Body of pancreas (tissue), 4 donors: ENCODE data around the gene EFCAB11. TPM values are rescaled to one million over a fixed set of nuclear protein-coding genes. Genes with fewer than 3 reads are reported as not detected.

ENCODE experiments used
- ATAC-seq: fragments of 150-250 bp; one replicate; pipeline ENCODE4 v1.9.1; 2016
- DNase-seq, 4 donors: peaks; one replicate each; pipeline ENCODE4 v3.0.0-alpha.2; 2019
- H3K27ac ChIP-seq, 4 donors: fragments of 200-600 bp; sonication (generic); 1 replicate in 3 of 4; 2 replicates in 1 of 4; pipeline versions ENCODE4 v1.5.1 to v1.6.1; 2016 to 2019; ENCODE audit warnings: mild to moderate bottlenecking in 1 of 4, mixed read lengths in 1 of 4, moderate library complexity in 1 of 4
- H3K27me3 ChIP-seq, 2 donors: fragments of 200-600 bp; sonication (generic); one replicate each; pipeline ENCODE4 v1.6.0; 2016; ENCODE audit warnings: mild to moderate bottlenecking in 1 of 2
- H3K36me3 ChIP-seq, 2 donors: fragments of 200-600 bp; sonication (generic); replicated peaks in 1 of 2; 2 replicates each; pipeline ENCODE4 v1.5.1; 2016; ENCODE audit warnings: low read depth in 2 of 2; ENCODE audit not compliant: insufficient read depth in 1 of 2
- H3K4me1 ChIP-seq: fragments of 200-600 bp; sonication (generic); one replicate; pipeline ENCODE4 v1.6.0; 2016
- H3K4me3 ChIP-seq, 2 donors: fragments of 200-600 bp; sonication (generic); 1 replicate in 1 of 2; 2 replicates in 1 of 2; pipeline ENCODE4 v1.5.1; 2016 to 2019
- H3K9me3 ChIP-seq, 3 donors: fragments of 200-600 bp; sonication (generic); 1 replicate in 2 of 3; 2 replicates in 1 of 3; pipeline ENCODE4 v1.5.1; 2016
- POLR2A ChIP-seq, 3 donors: fragments of 450-650 bp; IDR thresholded peaks; one replicate each; pipeline ENCODE4 v1.6.1; 2016; ENCODE audit warnings: antibody characterized with exemption in 3 of 3, mild to moderate bottlenecking in 2 of 3
- WGBS, 2 donors: methylation state at CpG; one replicate each; pipeline ENCODE4 v1.1.5; 2017; 5-methylcytosine and 5-hydroxymethylcytosine counted together
- intact Hi-C: fragments of 100-400 bp; cut with DNase I; formaldehyde crosslinking; loops from one replicate; pipeline ENCODE4 v1.15.1; 2023
- total RNA-seq, 2 donors: library from RNA; depleted of rRNA; stranded (reverse); fragments of >200 nt; gene quantifications; one replicate each; pipeline ENCODE4 v1.1.0, GENCODE V29; 2016
- TF ChIP-seq, protein P1 (sequence below), 7 experiments: fragments of 450-650 bp in 4 of 7; fragments of 200-600 bp in 3 of 7; sonication (generic) in 3 of 7; IDR thresholded peaks; one replicate each; pipeline ENCODE4 v1.5.1; 2016 to 2019; ENCODE audit warnings: antibody characterized with exemption in 7 of 7

The EFCAB11 gene
- total RNA-seq, 2 donors from 2014 or later: 1.6 to 2.9 TPM

DNA sequence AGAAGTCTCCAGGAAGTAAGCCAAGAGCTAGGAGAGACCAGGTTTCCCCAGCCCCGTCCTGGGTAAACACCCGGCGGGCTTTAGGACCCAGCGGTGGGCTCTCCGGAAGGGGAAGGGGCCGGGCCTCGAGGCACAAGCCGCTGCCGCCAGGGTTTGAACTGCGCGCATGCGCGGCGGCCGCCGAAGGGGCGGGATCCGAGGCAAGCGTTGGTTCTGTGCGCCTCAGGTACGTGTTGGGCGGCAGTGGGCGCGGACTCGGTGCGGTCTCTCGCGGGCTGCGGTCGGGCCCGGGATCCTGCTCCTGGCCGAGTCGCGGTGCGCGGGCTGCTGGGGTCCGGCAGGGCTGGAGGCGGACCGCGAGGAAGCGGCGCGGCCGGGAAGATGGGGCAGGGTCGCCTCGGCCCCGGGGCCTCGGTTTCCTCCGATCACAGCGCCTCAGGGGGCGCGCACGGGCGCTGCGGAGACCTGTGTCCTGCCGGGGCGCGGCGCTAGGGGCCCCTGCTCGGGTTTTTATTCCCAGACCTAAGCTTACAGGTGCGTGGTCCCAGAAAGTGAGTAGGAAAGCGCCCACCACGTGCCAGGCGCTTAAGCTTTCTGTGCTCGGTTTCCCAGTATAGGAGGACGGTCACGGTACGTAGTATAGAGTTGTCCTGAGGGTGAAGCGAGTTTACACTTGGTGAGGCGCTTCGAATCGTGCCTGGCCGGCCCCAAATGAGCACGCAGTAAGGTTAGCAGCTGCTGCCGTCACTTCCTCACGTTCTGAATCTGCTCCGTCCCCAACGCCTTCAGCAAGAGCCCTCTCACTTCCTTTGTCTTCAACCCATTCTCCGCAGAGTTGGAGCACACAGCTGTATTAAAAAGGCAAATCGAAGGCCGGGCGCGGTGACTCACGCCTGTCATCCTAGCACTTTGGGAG, 1.5 kb upstream of the EFCAB11 start, which contains the start of gene TDP1:
Gene TDP1 (plus strand): TSS at position 183 of the 916 bp plus-strand sequence. CDS start 7,188 bp downstream, outside the sequence.
- H3K4me3 ChIP-seq: peak within 1 kb of the TSS; percentile 72 to 79
- DNase-seq (peak; percentile 97 to 99 (median 98)), ATAC-seq (peak; percentile 87)
- H3K36me3 ChIP-seq: no peaks in the 10 kb centered on the region
- intact Hi-C loops: no loop called here
- 0% methylated on average over 11 to 84 of the region's 84 CpGs for WGBS, 2 donors
- no peaks in the 10 kb centered on the region for H3K27me3 ChIP-seq
- peak within 1 kb of the TSS; percentile 67 to 96 (median 88) for H3K27ac ChIP-seq
- TF ChIP-seq POLR2A (IDR thresholded peaks at IDR 0.05): peak; percentile 94 to 95 (median 94)
- TF ChIP-seq, protein P1, sequence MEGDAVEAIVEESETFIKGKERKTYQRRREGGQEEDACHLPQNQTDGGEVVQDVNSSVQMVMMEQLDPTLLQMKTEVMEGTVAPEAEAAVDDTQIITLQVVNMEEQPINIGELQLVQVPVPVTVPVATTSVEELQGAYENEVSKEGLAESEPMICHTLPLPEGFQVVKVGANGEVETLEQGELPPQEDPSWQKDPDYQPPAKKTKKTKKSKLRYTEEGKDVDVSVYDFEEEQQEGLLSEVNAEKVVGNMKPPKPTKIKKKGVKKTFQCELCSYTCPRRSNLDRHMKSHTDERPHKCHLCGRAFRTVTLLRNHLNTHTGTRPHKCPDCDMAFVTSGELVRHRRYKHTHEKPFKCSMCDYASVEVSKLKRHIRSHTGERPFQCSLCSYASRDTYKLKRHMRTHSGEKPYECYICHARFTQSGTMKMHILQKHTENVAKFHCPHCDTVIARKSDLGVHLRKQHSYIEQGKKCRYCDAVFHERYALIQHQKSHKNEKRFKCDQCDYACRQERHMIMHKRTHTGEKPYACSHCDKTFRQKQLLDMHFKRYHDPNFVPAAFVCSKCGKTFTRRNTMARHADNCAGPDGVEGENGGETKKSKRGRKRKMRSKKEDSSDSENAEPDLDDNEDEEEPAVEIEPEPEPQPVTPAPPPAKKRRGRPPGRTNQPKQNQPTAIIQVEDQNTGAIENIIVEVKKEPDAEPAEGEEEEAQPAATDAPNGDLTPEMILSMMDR (IDR thresholded peaks at IDR 0.05): peak in 3 of 7 experiments; percentile 16 to 32 (median 16)
- H3K9me3 ChIP-seq: no peaks in the 10 kb centered on the region
- peaks cover 15% of the 10 kb centered on the region for H3K4me1 ChIP-seq

DNA sequence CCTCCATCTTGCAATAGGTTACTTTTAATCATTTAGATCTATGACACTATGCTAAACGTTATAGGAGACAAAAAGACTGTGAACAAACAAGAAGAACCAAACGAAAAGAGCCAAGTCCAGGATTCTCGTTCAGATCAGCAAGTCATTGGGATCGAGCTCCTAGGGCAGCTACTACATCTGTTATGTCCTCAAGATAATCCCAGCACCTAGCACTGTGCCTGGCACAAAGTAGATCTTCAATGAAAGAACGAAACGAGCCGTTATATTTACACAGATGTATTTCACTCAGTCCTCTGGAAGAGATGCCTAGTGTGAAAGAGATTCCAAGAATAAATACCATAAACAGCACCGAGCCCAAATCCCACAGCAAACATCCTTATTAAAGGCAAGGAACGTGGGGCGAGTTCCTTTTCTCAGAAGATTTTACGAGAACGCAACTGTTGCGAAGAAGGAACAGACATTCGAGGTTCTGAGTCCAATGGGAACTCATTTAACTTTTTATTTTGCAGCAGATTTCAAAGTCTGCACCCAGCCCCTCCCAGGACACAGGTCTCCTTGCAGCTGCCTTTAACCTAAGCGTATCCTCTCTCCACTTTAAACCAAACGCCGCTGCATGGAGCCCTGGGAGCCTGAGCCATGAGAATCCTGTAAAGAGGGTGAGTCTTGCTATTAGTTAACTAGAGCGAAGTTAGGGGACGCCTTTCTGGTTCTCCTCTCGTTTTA, 653 bp upstream of the EFCAB11 start:
- peak; percentile 25 for ATAC-seq

DNA sequence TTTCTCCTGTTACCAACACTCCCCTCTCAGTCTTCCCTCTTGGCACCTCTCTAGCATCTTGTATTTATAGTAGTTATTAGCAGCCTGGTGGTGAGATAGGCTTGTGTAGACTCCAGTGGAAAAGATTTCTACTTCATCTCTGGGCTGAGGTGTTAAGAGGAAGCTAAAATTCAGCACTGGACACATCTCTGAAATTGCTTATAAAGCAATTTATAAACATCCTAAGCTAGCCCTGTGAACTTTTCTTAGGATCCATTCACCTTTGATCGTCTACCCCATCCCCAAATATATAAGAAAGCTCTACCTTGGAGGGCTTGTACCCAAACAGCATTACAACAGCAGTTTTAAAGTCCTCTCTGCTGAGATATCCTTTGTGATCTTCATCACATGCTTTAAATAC, 928 bp downstream of the EFCAB11 start:
- no peak overlapping the region for H3K4me3 ChIP-seq
- intact Hi-C loops: no loop called here

More for the DNA sequence above, 653 bp upstream of the EFCAB11 start:
- intact Hi-C loops: no loop called here
- peak overlapping the region; percentile 26 to 79 for H3K4me3 ChIP-seq
- 1 to 2% methylated on average over 20 of the region's 20 CpGs for WGBS, 2 donors
- H3K27me3 ChIP-seq: no peaks in the 10 kb centered on the region
- no peaks in the 10 kb centered on the region for H3K36me3 ChIP-seq
- H3K27ac ChIP-seq: peak overlapping the region; percentile 62 to 96 (median 88)
- peaks cover 15% of the 10 kb centered on the region for H3K4me1 ChIP-seq
- H3K9me3 ChIP-seq: no peaks in the 10 kb centered on the region
- TF ChIP-seq, protein P1 (IDR thresholded peaks at IDR 0.05): no peak
- no peak for TF ChIP-seq POLR2A (IDR thresholded peaks at IDR 0.05)
- DNase-seq: peak in 1 of 4 donors; percentile 13

DNA sequence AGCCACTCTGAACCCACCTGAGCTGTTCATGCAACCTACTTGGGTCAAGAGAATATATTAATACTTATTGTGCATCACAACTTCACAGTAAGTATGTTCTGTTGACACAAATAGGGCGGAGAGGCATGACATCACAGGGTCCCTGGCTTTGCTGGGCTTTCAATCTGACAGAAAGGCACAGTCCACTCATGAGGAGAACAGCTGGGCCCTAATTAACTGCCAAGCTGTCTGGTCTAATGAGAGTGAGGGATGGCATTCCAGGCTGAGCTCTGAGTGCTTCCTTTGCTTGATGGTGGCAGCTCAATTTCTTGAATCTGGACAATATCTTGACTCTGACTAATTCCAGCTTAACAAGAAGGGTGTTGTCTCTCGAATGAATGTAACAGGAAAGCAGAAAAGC, 2.0 kb downstream of the EFCAB11 start:
- DNase-seq (no peak), ATAC-seq (no peak)
- WGBS, 2 donors: 78 to 79% methylated on average over 2 of the region's 2 CpGs
- Histone ChIP-seq H3K4me3 (no peak overlapping the region), H3K27me3 (no peaks in the 10 kb centered on the region), H3K4me1 (peaks cover 12% of the 10 kb centered on the region), H3K36me3 (no peaks in the 10 kb centered on the region), H3K27ac (no peak overlapping the region), H3K9me3 (no peaks in the 10 kb centered on the region)
- intact Hi-C loops: no loop called here
- TF ChIP-seq POLR2A (IDR thresholded peaks at IDR 0.05): no peak
- TF ChIP-seq, protein P1 (IDR thresholded peaks at IDR 0.05): no peak

More for the DNA sequence above, 928 bp downstream of the EFCAB11 start:
- ATAC-seq (no peak), DNase-seq (no peak)
- Histone ChIP-seq H3K9me3 (no peaks in the 10 kb centered on the region), H3K27ac (no peak overlapping the region), H3K27me3 (no peaks in the 10 kb centered on the region), H3K36me3 (no peaks in the 10 kb centered on the region), H3K4me1 (peaks cover 15% of the 10 kb centered on the region)
- TF ChIP-seq POLR2A (IDR thresholded peaks at IDR 0.05): no peak
- TF ChIP-seq, protein P1 (IDR thresholded peaks at IDR 0.05): no peak
- 45 to 51% methylated on average over 1 of the region's 1 CpG for WGBS, 2 donors
